Measurements from ENCODE around the gene ZBTB12. TPM values are rescaled to one million over a fixed set of nuclear protein-coding genes. Genes with fewer than 3 reads are reported as not detected.

ZBTB12 gene
- polyA plus RNA-seq, 5 donors: 17.0 to 24.5 (median 21.3) TPM

GRCh38 chr6:31851485-31851832 lies 50.4 kb downstream of the ZBTB12 start:
- DNase-seq: no peak

DNA sequence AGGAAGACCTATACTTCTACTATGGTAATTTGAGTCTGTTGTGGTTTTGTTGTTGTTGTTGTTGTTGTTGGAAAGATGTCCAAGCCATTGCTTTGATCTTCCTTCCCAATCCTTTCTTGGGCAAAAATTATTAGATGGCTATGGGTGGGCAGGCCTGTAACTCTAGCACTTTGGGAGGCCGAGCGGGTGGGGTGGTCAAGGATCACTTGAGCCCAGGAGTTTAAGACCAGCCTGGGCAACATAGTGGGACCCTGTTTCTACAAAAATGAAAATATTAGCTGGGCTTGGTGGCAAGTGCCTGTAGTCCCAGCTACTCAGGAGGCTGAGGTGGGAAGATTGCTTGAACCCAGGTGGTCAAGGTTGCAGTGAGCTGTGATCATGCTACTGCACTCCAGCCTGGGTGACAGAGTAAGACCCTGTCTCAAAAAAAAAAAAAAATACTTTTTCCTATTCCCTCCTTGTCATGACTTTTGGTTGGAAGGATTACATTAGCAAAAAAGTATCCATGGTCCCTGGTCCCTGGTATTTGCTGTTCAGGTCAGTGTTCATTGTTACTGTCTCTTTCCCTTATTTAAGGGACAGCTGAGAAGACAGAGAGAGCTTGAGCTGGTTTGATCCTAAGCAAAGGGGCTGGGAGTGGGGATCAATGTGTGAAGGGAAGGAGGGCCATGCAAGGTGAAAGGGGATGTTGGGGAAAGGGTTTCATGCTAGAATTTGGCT lies 51.0 kb downstream of the ZBTB12 start:
- no peak for DNase-seq

Other genes with a start within 250 kb of the ZBTB12 start
- 100 to 1,000 TPM; 171 to 262 (median 214) TPM for gene BAG6, start 249.4 kb downstream of the ZBTB12 start, polyA plus RNA-seq (ENCODE audit: insufficient read depth in 1 of 5, insufficient read length in 5 of 5, low replicate concordance in 1 of 5)
- gene APOM, start 246.2 kb downstream of the ZBTB12 start, polyA plus RNA-seq (ENCODE audit: insufficient read depth in 1 of 5, insufficient read length in 5 of 5, low replicate concordance in 1 of 5): 10 to 100 TPM in 1 of 5 donors, 1 to 10 TPM in 4; 4.5 to 12.0 (median 6.3) TPM
- gene C6orf47, start 241.3 kb downstream of the ZBTB12 start, polyA plus RNA-seq (ENCODE audit: insufficient read depth in 1 of 5, insufficient read length in 5 of 5, low replicate concordance in 1 of 5): 10 to 100 TPM; 15.3 to 19.6 (median 16.6) TPM
- gene GPANK1, start 237.1 kb downstream of the ZBTB12 start, polyA plus RNA-seq (ENCODE audit: insufficient read depth in 1 of 5, insufficient read length in 5 of 5, low replicate concordance in 1 of 5): 10 to 100 TPM; 17.9 to 23.6 (median 21.5) TPM
- 100 to 1,000 TPM; 172 to 193 (median 189) TPM for gene CSNK2B, start 236.0 kb downstream of the ZBTB12 start, polyA plus RNA-seq (ENCODE audit: insufficient read depth in 1 of 5, insufficient read length in 5 of 5, low replicate concordance in 1 of 5)
- gene LY6G5B, start 232.1 kb downstream of the ZBTB12 start, polyA plus RNA-seq (ENCODE audit: insufficient read depth in 1 of 5, insufficient read length in 5 of 5, low replicate concordance in 1 of 5): 10 to 100 TPM; 24.1 to 40.6 (median 31.2) TPM
- gene LY6G5C, start 221.0 kb downstream of the ZBTB12 start, polyA plus RNA-seq (ENCODE audit: insufficient read depth in 1 of 5, insufficient read length in 5 of 5, low replicate concordance in 1 of 5): 1 to 10 TPM; 2.7 to 5.0 (median 4.4) TPM
- 10 to 100 TPM; 48.7 to 64.2 (median 59.9) TPM for gene ABHD16A, start 198.8 kb downstream of the ZBTB12 start, polyA plus RNA-seq (ENCODE audit: insufficient read depth in 1 of 5, insufficient read length in 5 of 5, low replicate concordance in 1 of 5)
- gene LY6G6F, start 195.2 kb downstream of the ZBTB12 start, polyA plus RNA-seq (ENCODE audit: insufficient read depth in 1 of 5, insufficient read length in 5 of 5, low replicate concordance in 1 of 5): 1 to 10 TPM in 3 of 5 donors, under 1 TPM in 1, not detected in 1; 0.88 to 1.5 (median 1.2) TPM
- gene LY6G6D, start 186.7 kb downstream of the ZBTB12 start, polyA plus RNA-seq (ENCODE audit: insufficient read depth in 1 of 5, insufficient read length in 5 of 5, low replicate concordance in 1 of 5): under 1 TPM in 3 of 5 donors, not detected in 2; 0.48 to 0.88 (median 0.80) TPM
- gene LY6G6C, start 180.3 kb downstream of the ZBTB12 start, polyA plus RNA-seq (ENCODE audit: insufficient read depth in 1 of 5, insufficient read length in 5 of 5, low replicate concordance in 1 of 5): under 1 TPM; 0.39 to 0.93 (median 0.65) TPM
- 1 to 10 TPM; 2.4 to 3.8 (median 3.0) TPM for gene MPIG6B, start 178.7 kb downstream of the ZBTB12 start, polyA plus RNA-seq (ENCODE audit: insufficient read depth in 1 of 5, insufficient read length in 5 of 5, low replicate concordance in 1 of 5)
- gene DDAH2, start 172.8 kb downstream of the ZBTB12 start, polyA plus RNA-seq (ENCODE audit: insufficient read depth in 1 of 5, insufficient read length in 5 of 5, low replicate concordance in 1 of 5): 100 to 1,000 TPM; 137 to 213 (median 159) TPM
- 100 to 1,000 TPM; 265 to 287 (median 272) TPM for gene CLIC1, start 165.6 kb downstream of the ZBTB12 start, polyA plus RNA-seq (ENCODE audit: insufficient read depth in 1 of 5, insufficient read length in 5 of 5, low replicate concordance in 1 of 5)
- 10 to 100 TPM; 27.3 to 45.6 (median 29.6) TPM for gene MSH5, start 162.1 kb downstream of the ZBTB12 start, polyA plus RNA-seq (ENCODE audit: insufficient read depth in 1 of 5, insufficient read length in 5 of 5, low replicate concordance in 1 of 5)
- gene SAPCD1, start 139.4 kb downstream of the ZBTB12 start, polyA plus RNA-seq (ENCODE audit: insufficient read depth in 1 of 5, insufficient read length in 5 of 5, low replicate concordance in 1 of 5): 10 to 100 TPM in 1 of 5 donors, 1 to 10 TPM in 4; 6.6 to 12.2 (median 8.2) TPM
- gene VWA7, start 124.8 kb downstream of the ZBTB12 start, polyA plus RNA-seq (ENCODE audit: insufficient read depth in 1 of 5, insufficient read length in 5 of 5, low replicate concordance in 1 of 5): 1 to 10 TPM; 1.6 to 3.7 (median 2.0) TPM
- gene VARS1, start 106.3 kb downstream of the ZBTB12 start, polyA plus RNA-seq (ENCODE audit: insufficient read depth in 1 of 5, insufficient read length in 5 of 5, low replicate concordance in 1 of 5): 10 to 100 TPM; 32.5 to 52.1 (median 38.9) TPM
- 10 to 100 TPM; 78.9 to 89.9 (median 81.8) TPM for gene LSM2, start 95.1 kb downstream of the ZBTB12 start, polyA plus RNA-seq (ENCODE audit: insufficient read depth in 1 of 5, insufficient read length in 5 of 5, low replicate concordance in 1 of 5)
- 1 to 10 TPM; 2.9 to 4.6 (median 3.5) TPM for gene HSPA1L, start 86.8 kb downstream of the ZBTB12 start, polyA plus RNA-seq (ENCODE audit: insufficient read depth in 1 of 5, insufficient read length in 5 of 5, low replicate concordance in 1 of 5)
- gene HSPA1A, start 86.5 kb downstream of the ZBTB12 start, polyA plus RNA-seq (ENCODE audit: insufficient read depth in 1 of 5, insufficient read length in 5 of 5, low replicate concordance in 1 of 5): 100 to 1,000 TPM in 2 of 5 donors, 10 to 100 TPM in 3; 56.8 to 137 (median 68.3) TPM
- gene HSPA1B, start 74.3 kb downstream of the ZBTB12 start, polyA plus RNA-seq (ENCODE audit: insufficient read depth in 1 of 5, insufficient read length in 5 of 5, low replicate concordance in 1 of 5): 100 to 1,000 TPM in 2 of 5 donors, 10 to 100 TPM in 3; 63.8 to 137 (median 79.9) TPM
- gene NEU1, start 39.3 kb downstream of the ZBTB12 start, polyA plus RNA-seq (ENCODE audit: insufficient read depth in 1 of 5, insufficient read length in 5 of 5, low replicate concordance in 1 of 5): 10 to 100 TPM; 22.3 to 31.1 (median 29.1) TPM
- 10 to 100 TPM; 10.2 to 24.4 (median 19.1) TPM for gene SLC44A4, start 23.1 kb downstream of the ZBTB12 start, polyA plus RNA-seq (ENCODE audit: insufficient read depth in 1 of 5, insufficient read length in 5 of 5, low replicate concordance in 1 of 5)
- 10 to 100 TPM; 59.7 to 83.8 (median 74.1) TPM for gene EHMT2, start 4.4 kb downstream of the ZBTB12 start, polyA plus RNA-seq (ENCODE audit: insufficient read depth in 1 of 5, insufficient read length in 5 of 5, low replicate concordance in 1 of 5)
- gene C2, start 25.6 kb upstream of the ZBTB12 start, polyA plus RNA-seq (ENCODE audit: insufficient read depth in 1 of 5, insufficient read length in 5 of 5, low replicate concordance in 1 of 5): 1 to 10 TPM; 3.6 to 7.4 (median 6.0) TPM
- gene CFB, start 44.0 kb upstream of the ZBTB12 start, polyA plus RNA-seq (ENCODE audit: insufficient read depth in 1 of 5, insufficient read length in 5 of 5, low replicate concordance in 1 of 5): 1 to 10 TPM; 2.1 to 8.6 (median 4.3) TPM
- 10 to 100 TPM; 76.5 to 93.4 (median 81.9) TPM for gene NELFE, start 56.9 kb upstream of the ZBTB12 start, polyA plus RNA-seq (ENCODE audit: insufficient read depth in 1 of 5, insufficient read length in 5 of 5, low replicate concordance in 1 of 5)
- 10 to 100 TPM; 32.1 to 43.2 (median 41.7) TPM for gene SKIC2, start 57.1 kb upstream of the ZBTB12 start, polyA plus RNA-seq (ENCODE audit: insufficient read depth in 1 of 5, insufficient read length in 5 of 5, low replicate concordance in 1 of 5)
- 10 to 100 TPM; 22.7 to 31.8 (median 27.5) TPM for gene DXO, start 70.1 kb upstream of the ZBTB12 start, polyA plus RNA-seq (ENCODE audit: insufficient read depth in 1 of 5, insufficient read length in 5 of 5, low replicate concordance in 1 of 5)
- 10 to 100 TPM in 1 of 5 donors, 1 to 10 TPM in 4; 4.6 to 17.8 (median 7.6) TPM for gene C4A, start 80.0 kb upstream of the ZBTB12 start, polyA plus RNA-seq (ENCODE audit: insufficient read depth in 1 of 5, insufficient read length in 5 of 5, low replicate concordance in 1 of 5)
- gene C4B, start 112.7 kb upstream of the ZBTB12 start, polyA plus RNA-seq (ENCODE audit: insufficient read depth in 1 of 5, insufficient read length in 5 of 5, low replicate concordance in 1 of 5): 10 to 100 TPM in 2 of 5 donors, 1 to 10 TPM in 3; 6.0 to 20.5 (median 8.7) TPM
- gene CYP21A2, start 136.3 kb upstream of the ZBTB12 start, polyA plus RNA-seq (ENCODE audit: insufficient read depth in 1 of 5, insufficient read length in 5 of 5, low replicate concordance in 1 of 5): 1 to 10 TPM in 1 of 5 donors, under 1 TPM in 4; 0.26 to 1.2 (median 0.87) TPM
- 10 to 100 TPM in 4 of 5 donors, 1 to 10 TPM in 1; 9.0 to 24.8 (median 11.6) TPM for gene TNXB, start 207.3 kb upstream of the ZBTB12 start, polyA plus RNA-seq (ENCODE audit: insufficient read depth in 1 of 5, insufficient read length in 5 of 5, low replicate concordance in 1 of 5)
- 10 to 100 TPM; 88.5 to 98.9 (median 91.0) TPM for gene ATF6B, start 226.2 kb upstream of the ZBTB12 start, polyA plus RNA-seq (ENCODE audit: insufficient read depth in 1 of 5, insufficient read length in 5 of 5, low replicate concordance in 1 of 5)
- gene FKBPL, start 228.2 kb upstream of the ZBTB12 start, polyA plus RNA-seq (ENCODE audit: insufficient read depth in 1 of 5, insufficient read length in 5 of 5, low replicate concordance in 1 of 5): 1 to 10 TPM; 6.1 to 8.5 (median 6.2) TPM
- gene PRRT1, start 249.9 kb upstream of the ZBTB12 start, polyA plus RNA-seq (ENCODE audit: insufficient read depth in 1 of 5, insufficient read length in 5 of 5, low replicate concordance in 1 of 5): 1 to 10 TPM in 3 of 5 donors, under 1 TPM in 2; 0.79 to 2.2 (median 1.1) TPM

Data from right lung (tissue), 5 donors.